GM19397 (cell line): ENCODE measurements around the gene LNX2.
A peak's percentile ranks its signal among the peaks of the same experiment; 100 is the strongest.
"Not testable (repeated sequence)": the region's sequence is repeated elsewhere in the genome, so short reads cannot be mapped to it uniquely, and the experiment has no call there.

ENCODE experiments used
- ATAC-seq: cut with Tn5 transposase; IDR thresholded peaks from one replicate; pipeline ENCODE4 v1.9.1; 2021; ENCODE audit warnings: mild to moderate bottlenecking, moderate library complexity; ENCODE audit not compliant: unreplicated experiment

The LNX2 gene

GRCh38 chr13:27638001-27638400 is 17.7 kb upstream of the LNX2 start:
- ATAC-seq = no peak

DNA sequence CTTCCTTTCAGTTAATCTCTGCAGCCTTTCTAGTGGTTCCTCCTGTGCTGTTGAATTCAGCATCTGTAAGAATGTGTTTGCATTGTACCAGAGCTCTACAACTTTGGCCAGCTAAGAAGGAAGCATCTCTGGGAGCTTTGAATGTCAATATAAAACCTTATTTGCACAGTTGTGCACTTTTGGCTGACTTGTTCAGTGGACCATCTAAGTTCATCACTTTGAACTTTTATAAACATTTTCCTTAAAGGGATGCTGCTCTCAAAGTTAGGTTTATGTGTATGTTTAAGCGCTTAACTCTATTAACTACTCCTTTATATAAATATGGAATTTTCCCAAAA is 16.9 kb upstream of the LNX2 start:
- ATAC-seq = no peak

DNA sequence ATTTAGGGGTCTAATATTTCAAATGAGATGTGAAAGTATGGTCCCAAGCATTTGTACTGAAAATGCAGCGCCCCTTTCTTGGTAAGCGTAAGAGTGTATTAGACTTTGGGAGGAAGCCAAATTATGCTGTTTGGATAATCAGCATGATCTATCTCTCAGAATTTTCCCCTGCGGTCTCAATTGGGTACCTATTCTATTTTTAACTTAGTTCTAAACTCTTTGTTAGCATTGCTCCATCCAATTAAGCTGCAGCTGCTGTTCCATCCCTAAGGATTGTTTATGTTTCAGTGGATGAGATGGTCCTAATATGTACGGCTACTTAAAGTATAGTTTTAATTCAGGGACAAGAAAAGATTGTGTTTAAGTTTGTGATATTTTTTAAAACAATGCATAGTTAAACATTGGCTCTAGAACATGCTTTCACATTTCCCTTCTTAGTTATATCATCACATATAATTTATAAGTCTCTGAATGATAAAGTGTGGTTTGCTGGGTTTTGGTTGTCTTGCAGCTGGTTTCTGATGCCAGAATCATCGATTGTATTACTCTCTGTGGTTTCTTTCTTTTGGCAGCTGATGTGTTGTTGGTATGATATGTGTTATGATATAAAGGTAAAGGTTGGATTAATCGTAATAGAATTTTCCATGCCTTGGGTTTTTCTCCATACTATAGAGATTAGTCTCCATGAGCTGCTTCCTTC is 16.4 kb upstream of the LNX2 start:
- ATAC-seq = no peak

DNA sequence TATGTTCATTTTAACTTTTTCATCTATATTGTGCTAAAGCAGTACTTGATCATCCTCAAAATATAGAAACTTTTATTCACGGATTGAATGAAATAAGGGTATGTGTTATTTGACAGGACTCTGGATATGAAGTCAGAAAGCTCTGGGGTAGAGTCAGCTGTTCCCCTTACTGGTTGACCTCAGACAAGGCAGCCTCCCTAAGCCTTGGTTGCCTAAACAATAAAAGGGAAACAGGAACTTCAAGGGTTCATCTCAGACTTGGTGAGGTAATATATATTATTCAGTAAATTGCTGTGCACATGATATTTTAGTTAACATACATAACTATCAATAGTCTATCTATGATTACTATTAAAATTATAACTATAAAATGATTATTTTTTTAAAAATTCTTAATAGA is 14.9 kb upstream of the LNX2 start:
- ATAC-seq = no peak

DNA sequence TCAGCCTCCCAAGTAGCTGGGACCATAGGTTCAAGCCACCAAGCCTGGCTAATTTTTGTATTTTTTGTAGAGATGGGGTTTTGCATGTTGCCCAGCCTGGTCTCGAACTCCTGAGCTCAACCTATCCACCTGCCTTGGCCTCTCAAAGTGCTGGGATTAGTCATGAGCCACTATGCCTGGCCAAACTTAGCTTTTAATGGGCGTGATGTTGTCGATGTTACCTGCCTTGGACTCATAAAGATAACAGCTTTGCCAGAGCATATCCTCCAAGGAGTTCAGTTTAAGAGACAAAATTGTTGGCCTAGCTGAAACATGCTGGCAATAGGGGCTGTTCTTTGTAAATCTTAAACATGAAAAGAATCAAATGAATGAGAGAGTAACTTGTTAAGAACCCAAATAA is 14.5 kb upstream of the LNX2 start:
- no peak for ATAC-seq

GRCh38 chr13:27634231-27634630 is 13.9 kb upstream of the LNX2 start:
- no peak for ATAC-seq

GRCh38 chr13:27632648-27633047 is 12.3 kb upstream of the LNX2 start:
- ATAC-seq = no peak

DNA sequence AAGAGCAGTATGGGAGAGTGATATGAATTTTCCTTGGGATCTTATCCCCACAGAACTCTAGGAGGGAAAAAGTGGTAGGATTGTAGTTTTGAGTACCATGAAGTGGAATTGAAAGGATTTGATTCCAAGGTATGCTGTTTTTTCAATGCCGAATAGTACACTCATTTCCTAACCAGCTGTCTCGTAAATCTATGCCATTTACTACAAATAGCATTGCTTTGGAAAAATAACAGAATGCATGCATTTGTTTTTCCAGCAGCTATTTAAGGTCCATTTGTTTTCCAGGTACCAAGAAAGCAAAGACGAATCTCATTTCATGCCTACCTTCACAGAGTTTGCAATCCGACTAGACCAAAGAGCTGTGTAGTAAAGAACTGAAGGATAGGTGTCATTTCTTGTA is 11.9 kb upstream of the LNX2 start:
- no peak for ATAC-seq

GRCh38 chr13:27631665-27632064 is 11.3 kb upstream of the LNX2 start:
- no peak for ATAC-seq

- no peak for ATAC-seq
Observed at GRCh38 chr13:27631156-27631555, 10.8 kb upstream of the LNX2 start.

- not testable (repeated sequence) for ATAC-seq
Observed at GRCh38 chr13:27628766-27629165, 8.4 kb upstream of the LNX2 start.

DNA sequence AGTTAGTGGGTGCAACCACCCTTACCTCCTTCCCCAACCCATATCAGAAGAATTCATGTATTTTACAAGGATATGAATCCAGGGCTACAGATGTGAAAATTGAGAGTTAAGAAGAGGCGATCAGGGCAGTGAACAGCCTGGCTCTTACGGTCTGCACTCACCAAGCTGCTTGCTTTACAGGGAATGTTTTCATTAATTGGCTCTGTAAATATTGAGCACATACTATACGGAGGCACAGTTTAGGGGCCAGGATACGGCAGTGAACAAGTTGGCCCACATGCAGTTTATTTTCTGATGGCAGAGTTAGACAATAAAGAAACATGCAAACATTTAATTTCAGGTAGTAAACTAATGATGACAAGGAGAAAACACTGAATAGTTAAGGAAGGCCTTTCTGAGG is 7.8 kb upstream of the LNX2 start:
- ATAC-seq = no peak

GRCh38 chr13:27627380-27627779 is 7.1 kb upstream of the LNX2 start:
- no peak for ATAC-seq

- ATAC-seq = no peak
Observed at GRCh38 chr13:27625839-27626238, 5.5 kb upstream of the LNX2 start.

- no peak for ATAC-seq
Observed at GRCh38 chr13:27624071-27624470, 3.7 kb upstream of the LNX2 start.

DNA sequence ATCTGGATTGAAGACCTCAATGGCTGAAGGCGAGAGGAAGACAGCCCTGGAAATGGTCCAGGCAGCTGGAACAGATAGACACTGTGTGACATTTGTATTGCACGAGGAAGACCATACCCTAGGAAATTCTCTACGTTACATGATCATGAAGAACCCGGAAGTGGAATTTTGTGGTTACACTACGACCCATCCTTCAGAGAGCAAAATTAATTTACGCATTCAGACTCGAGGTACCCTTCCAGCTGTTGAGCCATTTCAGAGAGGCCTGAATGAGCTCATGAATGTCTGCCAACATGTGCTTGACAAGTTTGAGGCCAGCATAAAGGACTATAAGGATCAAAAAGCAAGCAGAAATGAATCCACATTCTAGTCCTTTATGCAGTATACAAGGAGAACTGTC is 2.6 kb upstream of the LNX2 start:
- ATAC-seq = no peak

- ATAC-seq = no peak
Observed at GRCh38 chr13:27622102-27622820, 1.9 kb upstream of the LNX2 start.

DNA sequence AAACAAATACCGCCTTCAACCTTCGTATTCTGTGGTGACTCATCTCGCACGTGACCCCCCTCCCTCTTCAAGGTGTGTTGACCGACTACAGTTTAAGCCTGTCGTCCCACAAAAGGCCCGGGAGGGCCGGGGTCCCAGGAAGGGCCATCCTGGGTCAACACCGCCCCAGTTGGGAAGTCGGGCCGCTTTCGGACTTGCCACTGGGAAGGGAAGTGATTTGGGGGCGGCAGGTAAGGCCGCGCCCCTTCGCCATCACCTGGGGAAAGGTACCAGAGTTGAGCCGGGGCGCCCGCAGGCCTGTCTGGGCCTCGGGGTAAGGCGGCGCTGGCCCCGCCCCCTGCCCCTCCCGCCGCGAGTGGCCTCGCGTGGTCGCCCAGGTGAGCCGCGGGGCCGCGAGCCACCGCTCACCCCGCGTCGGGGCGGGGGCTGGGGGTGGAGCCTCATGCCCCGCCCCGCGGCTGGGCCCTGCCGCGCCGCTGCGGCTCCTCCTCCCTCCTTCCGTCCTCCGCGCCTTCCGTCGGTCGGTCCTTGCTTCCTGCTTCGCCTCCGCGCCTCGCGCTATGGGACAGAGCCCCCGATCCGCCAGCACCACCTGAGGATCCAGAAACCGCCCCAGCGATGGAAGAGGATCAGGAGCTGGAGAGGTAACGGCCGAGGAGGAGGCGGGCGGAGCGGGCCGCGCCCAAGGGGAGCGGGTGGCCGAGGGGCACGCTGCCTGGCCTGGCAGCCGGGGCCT is 1.2 kb upstream of the LNX2 start, which contains the start of gene POLR1D:
TSS of gene POLR1D (plus strand) at position 527 of the 736 bp plus-strand sequence. CDS start at position 619, 92 bp downstream.
- ATAC-seq = peak; percentile 65

DNA sequence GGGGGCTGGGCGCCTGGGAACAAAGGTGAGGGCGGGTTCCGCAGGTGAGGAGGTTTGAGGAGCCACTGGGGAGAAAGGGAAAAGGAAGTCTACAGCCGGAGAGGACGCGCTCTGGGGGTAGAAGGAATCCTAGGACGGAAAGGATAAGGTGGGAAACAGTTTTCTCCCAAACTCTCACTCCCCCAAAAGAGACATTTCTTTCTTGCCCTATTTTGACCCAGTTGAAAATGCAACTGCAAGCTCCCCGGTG is 712 bp upstream of the LNX2 start:
- ATAC-seq = no peak

DNA sequence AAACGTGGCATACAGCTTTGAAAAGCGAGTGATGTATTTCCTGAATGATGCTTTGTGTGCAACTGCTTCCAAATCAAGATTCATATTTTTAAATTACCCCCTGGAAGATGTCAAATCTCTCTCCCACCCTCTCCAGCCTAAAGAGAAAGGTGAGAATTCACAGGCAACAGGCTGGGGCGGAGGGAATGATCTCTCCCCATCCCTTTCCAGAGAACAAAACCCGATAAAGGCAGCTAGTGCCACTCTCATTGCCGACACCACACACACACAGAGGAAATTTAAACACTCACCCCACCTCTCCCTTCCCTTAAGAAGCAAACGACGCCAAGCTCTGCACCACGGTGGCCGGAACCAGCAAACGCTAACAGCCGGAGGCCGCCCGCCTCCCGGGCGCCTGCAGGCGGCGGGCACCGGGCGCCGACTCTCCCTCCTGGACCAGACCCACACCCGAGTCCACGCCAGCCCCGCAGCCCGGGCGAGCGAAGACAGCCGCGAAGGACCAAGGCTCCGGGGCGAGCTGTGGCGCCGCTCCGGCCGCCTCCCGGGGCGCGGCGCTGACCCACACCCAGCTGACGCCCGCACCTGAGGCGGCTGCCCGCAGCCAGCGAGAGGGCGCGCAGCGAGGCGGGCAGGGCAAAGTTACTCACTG is 477 bp downstream of the LNX2 start:
- peak; percentile 33 for ATAC-seq

DNA sequence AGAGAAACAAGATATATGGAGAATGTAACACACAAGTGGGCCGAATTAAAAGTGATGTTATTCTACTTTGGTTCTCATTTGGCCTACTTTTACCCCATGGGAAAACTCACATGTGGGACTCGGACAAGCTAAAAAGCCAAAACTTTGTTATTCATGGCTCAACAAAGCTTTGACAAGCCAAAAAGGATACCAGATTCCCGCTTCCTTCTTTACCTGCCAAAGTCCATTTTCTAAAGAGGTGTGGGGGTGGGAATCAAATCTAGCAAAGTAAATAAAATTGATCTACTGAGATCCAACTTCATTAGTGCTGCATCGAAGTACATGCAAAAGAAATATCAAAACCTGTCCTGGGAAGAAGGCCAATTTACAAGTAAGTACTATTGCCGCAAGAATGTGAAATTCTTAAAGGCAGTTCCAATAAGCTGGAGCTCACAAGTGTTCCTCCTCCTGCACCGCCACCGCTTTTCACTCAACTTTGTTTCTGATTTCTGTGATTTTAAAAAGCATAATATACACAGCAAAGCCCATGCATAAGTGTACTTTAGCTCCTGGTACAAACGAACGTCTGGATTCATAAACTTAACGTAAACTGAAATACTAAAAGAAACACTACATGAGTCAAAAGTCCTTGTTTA is 1.1 kb downstream of the LNX2 start:
- ATAC-seq = no peak
